ENCODE measurements around the gene PRPF19. TPM values are rescaled to one million over a fixed set of nuclear protein-coding genes. Genes with fewer than 3 reads are reported as not detected.
"Not testable (repeated sequence)": the region's sequence is repeated elsewhere in the genome, so short reads cannot be mapped to it uniquely, and the experiment has no call there.

The PRPF19 gene
- total RNA-seq, 1 donor from 2014 or later: 45.8 TPM

- no peak for DNase-seq
These were observed 16.5 kb upstream of the PRPF19 start for GRCh38 chr11:60922906-60923305.

GRCh38 chr11:60921777-60922335 lies 15.5 kb upstream of the PRPF19 start:
- no peak for DNase-seq

GRCh38 chr11:60921259-60921658 lies 14.9 kb upstream of the PRPF19 start:
- no peak for DNase-seq

- DNase-seq: peak; percentile 33
These were observed 13.6 kb upstream of the PRPF19 start for GRCh38 chr11:60919956-60920355.

GRCh38 chr11:60919320-60919719 lies 12.9 kb upstream of the PRPF19 start:
- peak; percentile 33 for DNase-seq

- DNase-seq: peak; percentile 40
These were observed 12.5 kb upstream of the PRPF19 start for GRCh38 chr11:60918939-60919265.

GRCh38 chr11:60918251-60918938 lies 12.0 kb upstream of the PRPF19 start:
- DNase-seq: no peak

GRCh38 chr11:60917267-60917666 lies 10.9 kb upstream of the PRPF19 start:
- no peak for DNase-seq

- DNase-seq: no peak
These were observed 10.4 kb upstream of the PRPF19 start for GRCh38 chr11:60916669-60917206.

- DNase-seq: peak; percentile 70
These were observed 9.0 kb upstream of the PRPF19 start for GRCh38 chr11:60915248-60915914.

- DNase-seq: peak; percentile 54
These were observed 8.4 kb upstream of the PRPF19 start for GRCh38 chr11:60914633-60915247.

GRCh38 chr11:60913793-60914632 lies 7.6 kb upstream of the PRPF19 start, which contains the start of gene TMEM109:
TSS of gene TMEM109 (plus strand) at chr11:60914158. CDS start at chr11:60919694, 5,536 bp downstream.
- peak; percentile 97 for DNase-seq

GRCh38 chr11:60912851-60913528 lies 6.6 kb upstream of the PRPF19 start:
- peak; percentile 60 for DNase-seq

GRCh38 chr11:60912223-60912850 lies 6.0 kb upstream of the PRPF19 start:
- DNase-seq: no peak

- peak; percentile 40 for DNase-seq
These were observed 4.5 kb upstream of the PRPF19 start for GRCh38 chr11:60910711-60911380.

- no peak for DNase-seq
These were observed 3.9 kb upstream of the PRPF19 start for GRCh38 chr11:60910281-60910687.

- not testable (repeated sequence) for DNase-seq
These were observed 3.4 kb upstream of the PRPF19 start for GRCh38 chr11:60909680-60910280.

GRCh38 chr11:60908803-60909202 lies 2.4 kb upstream of the PRPF19 start:
- DNase-seq: no peak

GRCh38 chr11:60905551-60906113 lies 753 bp downstream of the PRPF19 start:
- peak; percentile 61 for DNase-seq

- no peak for DNase-seq
These were observed 1.3 kb downstream of the PRPF19 start for GRCh38 chr11:60905047-60905446.
